ENCODE data around the gene KCNJ14.

GRCh38 chr19:48480183-48480557 lies 24.8 kb downstream of the KCNJ14 start:
- TF ChIP-seq RAD21 (IDR thresholded peaks at IDR 0.05; ENCODE audit: low read depth) (no peak), NFIC (IDR thresholded peaks at IDR 0.05) (no peak), EP300 (IDR thresholded peaks at IDR 0.05; ENCODE audit: borderline replicate concordance) (no peak), MAX (IDR thresholded peaks at IDR 0.05) (no peak), TAF1 (IDR thresholded peaks at IDR 0.05; ENCODE audit: low read depth) (no peak), YY1 (IDR thresholded peaks at IDR 0.05; ENCODE audit: low read depth) (no peak), CEBPB (IDR thresholded peaks at IDR 0.05) (no peak), CREB1 (IDR thresholded peaks at IDR 0.05; ENCODE audit: low read depth) (no peak), USF1 (IDR thresholded peaks at IDR 0.05) (no peak)
